SIG-M5 (cell line): Measurements from ENCODE around the gene ACVR1B.

Experiments used
- DNase-seq: peaks from one replicate; lab custom pipeline; 2025; lab: John Stamatoyannopoulos, UW

The ACVR1B gene

DNA sequence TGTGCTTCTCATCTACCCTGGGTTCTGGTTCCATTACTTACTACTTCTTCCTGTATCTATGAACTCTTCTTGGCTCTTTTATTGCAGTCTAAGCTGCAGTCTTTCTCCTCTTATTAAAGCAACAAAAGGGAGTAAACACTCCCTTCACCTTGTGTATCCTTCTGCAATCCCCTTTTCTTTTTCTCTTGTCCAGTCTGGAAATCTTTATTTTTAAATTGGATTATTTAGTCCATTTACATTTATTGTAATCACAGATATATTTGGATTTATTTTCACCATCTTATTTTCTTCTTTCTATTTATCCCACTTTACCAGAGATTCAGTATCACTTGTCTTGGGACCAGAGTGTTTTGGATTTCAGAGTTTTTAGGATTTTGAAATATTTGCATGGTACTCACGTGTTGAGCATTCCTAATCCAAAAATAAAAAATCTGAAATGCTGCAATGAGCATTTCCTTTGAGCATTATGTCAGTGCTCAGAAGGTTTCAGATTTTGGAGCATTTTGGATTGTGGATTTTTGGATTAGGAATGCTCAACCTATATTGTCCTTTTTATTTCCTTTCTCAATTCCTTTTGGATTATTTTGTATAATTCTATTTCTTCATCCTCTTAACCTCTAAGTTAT, 6.8 kb upstream of the ACVR1B start:
- DNase-seq: no peak

DNA sequence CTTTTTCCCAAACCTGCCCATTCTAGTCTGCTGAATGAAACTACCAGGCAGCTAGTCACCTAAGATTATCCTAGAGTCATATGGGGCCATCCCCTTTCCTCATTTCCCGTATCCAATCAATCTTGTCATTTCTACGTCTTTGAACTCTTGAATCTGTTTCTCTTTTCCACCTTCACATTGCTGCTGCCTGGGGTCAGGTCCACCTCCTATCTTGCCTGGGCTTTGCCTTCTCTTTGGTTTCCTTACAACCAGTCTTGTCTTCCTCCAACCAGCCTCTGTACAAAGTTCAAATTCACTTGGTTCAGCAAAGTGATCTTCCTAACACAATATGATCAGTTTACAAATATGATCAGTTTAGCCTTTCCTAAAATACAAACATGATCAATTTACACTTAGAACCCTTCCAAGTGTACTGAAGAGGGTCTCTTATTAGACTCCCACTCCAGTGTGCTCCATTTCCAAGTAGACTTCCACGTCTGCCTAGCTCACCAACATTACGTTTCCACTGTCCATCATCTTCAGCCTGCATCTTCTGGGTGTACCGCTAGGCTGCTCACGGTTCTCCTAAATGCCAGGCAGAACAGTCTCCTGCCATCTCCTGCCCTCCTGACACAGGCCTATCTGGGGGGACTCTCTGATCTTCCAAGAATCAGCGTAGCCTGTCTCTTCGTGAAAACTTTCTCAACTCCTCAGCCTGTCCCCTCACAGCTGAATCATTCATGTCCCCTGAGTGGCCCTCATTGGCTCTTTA, 4.1 kb upstream of the ACVR1B start:
- DNase-seq: no peak

DNA sequence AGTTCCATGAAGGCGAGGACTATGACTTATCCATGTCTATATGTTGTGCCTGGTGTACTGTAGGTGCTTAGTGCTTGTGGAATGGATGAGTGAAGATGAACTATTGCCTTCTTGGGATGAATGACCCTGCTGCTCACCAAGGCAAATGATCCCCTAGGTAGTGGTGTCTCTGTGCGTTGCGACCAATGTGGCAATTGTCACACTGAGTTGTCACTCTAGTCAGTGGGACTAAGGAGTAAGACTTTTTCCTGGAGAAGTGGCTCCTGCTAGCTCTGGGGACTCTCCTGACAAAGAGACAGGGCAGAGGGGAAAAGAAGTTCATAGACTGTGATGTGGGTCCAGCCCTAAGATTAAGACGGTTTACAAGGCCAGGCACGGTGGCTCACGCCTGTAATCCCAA, 3.4 kb upstream of the ACVR1B start:
- no peak for DNase-seq

DNA sequence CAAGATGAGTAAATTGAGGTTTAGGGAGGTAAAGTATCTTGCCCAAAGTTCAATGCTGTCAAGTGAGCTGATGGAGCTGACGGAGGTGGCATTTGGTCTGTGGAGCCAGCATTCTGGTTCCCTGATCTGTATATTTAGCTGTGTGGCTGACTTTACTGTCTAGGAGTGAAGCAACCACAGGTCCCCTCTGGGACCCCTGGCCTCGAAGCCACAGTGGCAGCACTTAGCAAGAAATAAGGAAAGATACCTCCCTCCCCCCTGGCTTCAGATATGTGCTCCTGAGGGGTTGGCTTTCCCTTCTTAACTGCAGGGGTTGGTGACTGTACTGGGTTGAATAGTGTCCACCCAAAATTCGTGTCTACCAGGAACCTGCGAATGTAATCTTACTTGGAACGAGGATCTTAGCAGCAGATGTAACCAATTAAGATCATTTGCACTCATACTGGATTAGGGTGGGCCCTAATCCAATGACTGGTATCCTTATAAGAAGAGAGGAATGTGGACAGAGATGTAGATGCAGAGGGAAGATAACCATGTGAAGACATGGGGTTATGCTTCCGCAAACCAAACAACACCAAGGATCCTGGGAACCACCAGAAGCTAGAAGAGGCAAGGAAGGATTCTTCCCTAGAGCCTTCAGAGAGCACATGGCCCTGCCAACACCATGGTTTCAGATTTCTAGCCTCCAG, 2.0 kb upstream of the ACVR1B start:
- no peak for DNase-seq

DNA sequence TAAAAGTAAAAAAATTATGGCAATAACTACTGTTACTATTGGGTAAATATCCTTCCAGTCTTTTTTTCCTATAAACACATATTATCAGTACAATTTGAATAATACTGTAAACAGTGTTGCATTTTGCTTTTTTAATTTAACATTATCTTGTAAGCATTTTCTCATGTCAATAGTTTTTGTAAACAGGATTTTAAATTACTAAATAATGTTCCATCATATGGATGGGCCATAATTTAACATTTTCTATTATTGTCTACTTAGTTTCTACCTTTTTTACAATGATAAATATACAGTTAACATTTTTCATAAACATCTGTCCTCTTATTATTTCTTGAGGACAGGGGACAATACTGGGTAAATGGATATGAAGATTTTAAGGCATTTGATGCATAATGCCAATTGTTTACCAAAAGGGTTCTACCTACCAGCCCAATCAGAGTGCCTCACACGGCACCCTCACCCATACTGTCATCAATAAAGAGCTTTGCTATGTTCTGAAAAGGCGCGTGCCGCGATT, 759 bp upstream of the ACVR1B start:
- DNase-seq: no peak

DNA sequence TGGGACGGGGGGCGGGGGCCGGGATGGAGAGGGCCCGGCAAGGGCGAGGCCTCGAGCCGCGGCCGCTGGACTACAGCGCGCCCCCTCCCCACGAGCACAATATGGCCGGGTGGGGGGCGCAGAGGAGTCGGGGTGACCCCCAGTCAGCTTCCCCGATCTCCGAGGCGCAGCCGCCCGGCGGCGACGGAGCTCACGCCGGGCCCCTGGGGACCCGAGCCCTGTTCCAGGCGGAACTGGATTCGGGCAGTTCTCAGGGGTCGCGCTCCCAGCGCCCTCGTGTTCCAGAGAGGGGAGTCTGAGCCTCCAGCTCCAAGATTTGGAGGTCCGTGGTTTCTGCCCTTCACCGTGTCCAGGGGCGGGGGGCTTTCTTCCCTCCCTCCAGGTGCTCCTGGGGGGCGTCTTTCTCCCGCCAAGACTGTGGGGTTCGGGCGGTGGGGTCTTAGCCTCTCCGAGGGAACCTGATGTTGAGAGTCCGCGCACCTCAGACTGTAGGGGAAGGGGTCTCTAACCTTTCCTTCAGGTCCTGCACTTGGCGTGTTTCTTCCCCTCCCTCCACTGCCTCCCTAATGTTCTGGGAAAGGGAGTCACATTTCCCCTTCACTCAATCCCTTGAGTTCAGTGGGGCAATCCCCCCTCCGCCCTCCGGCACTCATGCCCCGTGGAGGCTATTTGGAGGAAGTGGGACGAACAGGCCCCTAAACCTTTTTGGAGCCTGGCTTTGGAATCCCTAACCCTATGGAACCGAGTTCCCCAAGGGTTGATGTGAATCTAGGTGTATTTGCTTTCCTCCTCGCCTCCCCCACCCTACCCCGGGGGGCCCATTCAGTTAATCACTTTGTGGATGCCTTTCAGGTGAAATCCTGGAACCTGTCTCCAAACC, 584 bp downstream of the ACVR1B start:
- DNase-seq: no peak

DNA sequence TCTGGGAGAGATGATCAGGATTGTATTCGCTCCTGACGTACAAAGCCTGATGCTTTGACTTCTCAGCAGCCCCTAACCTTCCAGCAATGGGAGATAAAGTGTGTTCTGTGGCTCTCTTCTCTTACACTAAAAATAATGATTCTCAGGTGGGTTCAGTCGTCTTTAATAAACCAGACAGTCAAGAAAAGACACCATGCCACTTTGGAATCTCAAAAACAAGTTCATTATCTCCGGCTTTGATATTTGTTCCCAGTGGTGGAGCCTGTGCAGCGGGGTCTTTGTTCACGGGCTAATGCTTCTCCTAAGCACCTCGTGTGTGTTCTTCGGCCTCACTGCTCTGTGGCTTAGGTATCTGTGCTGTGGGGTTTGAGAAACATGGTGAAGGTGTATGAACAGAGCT, 1.6 kb downstream of the ACVR1B start:
- no peak for DNase-seq

DNA sequence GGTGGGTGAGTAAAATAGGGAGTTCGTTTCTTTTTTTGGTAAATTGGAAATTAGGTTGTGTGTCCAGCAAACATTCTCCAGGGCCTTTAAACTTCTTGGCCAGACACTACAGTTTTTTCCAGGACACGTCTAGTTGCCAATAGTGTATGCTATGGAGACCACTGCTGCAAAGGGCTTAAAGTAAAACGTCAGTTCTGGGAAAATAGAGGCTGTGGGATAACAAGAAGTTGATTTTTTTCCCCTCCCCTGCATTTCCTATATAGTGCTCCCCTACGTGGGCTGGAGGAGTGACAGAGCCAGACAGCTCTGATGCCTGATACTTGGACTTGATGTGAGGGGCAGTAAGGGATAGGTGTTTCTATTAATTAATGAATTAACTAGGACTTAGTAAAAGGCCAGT, 2.4 kb downstream of the ACVR1B start:
- no peak for DNase-seq

DNA sequence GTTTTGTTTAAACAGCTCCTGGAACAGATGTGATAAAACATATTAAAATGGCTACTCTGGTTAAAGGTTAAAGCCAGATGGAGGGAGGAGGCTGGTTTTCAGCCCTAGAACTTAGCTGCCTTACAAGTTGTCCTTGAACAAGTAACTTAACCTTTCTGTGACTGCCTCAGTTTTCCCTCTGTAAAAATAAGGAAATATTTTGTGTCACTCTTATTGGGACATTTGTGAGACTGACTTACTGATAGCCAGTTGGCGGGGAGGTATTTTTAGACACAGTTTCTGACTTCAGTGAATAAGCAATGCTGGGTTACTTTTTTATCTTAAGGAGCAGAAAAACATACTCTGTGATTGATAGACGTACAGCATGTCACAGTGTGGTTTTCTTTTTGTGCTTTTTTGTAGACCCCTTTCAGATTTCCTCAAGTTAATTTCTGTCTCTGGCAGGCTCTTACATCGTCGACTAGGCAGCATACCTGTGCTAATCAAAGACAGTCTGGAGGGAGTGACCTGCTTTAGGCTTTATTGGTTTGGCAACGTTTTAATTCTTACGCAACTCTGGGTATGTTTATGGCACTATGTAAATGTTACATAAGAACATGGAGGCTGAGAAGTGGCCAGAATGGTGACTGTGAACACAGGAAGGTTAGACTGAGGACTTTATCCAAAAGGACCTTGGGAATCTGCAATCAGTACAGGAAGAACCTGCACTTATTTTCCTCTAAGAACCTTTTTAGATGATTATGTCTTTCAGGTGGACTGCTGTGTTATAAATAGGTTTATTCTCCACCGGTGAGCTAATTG, 3.3 kb downstream of the ACVR1B start:
- DNase-seq: no peak

DNA sequence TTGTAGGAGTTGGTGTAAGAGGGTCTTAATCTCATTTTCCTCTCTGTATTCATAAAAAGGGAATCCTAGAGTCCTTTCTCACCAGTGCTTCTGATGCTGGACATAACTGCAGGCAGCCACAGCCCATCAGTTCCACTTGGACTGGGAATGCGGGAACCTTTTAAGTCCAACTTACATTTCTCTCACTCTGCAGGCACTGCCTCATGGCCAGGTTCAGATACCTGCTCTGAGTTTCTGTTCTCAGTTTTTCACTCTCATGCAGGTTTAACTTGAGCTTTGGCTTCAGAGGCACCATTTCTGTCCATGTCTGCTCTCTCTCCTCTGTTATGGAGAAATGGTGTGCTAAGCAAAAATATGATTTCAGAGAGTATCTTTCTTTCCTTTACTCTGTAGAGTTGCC, 4.2 kb downstream of the ACVR1B start:
- no peak for DNase-seq

DNA sequence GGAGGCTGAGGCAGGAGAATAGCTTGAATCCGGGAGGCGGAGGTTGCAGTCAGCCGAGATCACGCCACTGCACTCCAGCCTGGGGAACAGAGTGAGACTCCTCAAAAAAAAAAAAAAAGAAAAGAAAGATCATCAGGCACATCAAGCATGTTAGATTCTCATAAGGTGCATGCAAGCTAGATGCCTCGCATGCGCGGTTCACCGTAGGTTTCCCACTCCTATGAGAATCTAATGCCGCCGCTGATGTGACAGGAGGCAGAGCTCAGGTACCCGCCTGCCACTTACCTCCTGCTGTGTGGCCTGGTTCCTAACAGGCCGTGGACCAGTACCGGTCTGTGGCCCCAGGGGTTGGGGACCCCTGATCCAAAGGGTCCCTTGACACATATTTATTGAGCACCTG, 7.0 kb downstream of the ACVR1B start:
- no peak for DNase-seq

DNA sequence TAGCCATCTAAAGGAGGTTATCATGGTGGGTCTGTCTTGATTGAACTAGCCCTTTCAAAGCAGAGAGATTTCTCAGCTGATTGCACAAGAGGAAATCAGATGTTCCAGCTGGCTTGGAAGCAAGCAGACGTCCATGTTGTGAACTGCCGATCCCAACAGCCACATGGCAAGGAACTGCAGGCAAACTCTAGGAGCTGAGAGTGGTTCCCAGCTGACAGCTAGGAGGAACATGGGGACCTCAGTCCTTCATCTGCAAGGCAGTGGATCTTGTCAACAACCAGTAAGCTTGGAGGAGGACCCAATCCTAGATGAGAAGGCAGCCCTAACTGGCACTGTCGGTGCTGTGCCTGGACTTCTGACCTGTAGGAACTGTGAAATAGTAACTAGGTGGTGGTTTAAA, 7.7 kb downstream of the ACVR1B start:
- DNase-seq: no peak

DNA sequence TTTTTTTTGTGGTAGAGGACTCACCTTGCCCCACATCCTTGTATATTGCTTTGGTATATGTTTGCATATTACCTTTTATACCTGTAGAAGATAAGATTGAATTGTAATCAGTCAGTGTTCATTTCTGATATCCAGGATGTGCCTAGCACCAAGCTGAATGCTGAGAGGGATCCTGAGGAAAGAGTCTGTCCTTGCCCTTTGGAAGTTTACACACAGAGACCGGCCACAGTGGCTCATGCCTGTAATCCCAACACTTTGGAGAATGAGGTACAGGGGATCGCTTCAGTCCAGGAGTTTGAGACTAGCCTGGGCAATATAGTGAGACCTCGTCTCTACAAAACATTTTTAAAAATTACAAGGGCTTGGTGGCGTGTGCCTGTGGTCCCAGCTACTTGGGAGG, 8.4 kb downstream of the ACVR1B start:
- no peak for DNase-seq

DNA sequence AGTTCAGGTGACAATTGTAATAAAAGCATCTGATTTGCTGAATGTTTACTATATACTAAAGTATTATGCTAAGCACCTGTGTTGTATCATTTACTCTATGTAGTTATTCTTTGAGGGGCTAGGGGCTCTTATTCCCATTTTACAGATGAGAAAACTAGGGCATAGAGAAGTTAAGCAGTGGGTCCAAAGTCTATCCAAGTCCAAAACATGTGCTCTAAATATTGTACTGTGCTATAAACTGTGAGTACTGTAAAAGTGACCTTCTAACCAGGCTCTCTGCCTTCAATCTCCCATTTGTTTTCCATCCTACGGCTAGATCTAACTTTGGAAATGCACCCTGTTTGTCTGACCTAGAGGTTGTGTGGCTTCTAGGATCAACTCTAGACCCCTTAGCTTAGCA, 9.0 kb downstream of the ACVR1B start:
- no peak for DNase-seq

DNA sequence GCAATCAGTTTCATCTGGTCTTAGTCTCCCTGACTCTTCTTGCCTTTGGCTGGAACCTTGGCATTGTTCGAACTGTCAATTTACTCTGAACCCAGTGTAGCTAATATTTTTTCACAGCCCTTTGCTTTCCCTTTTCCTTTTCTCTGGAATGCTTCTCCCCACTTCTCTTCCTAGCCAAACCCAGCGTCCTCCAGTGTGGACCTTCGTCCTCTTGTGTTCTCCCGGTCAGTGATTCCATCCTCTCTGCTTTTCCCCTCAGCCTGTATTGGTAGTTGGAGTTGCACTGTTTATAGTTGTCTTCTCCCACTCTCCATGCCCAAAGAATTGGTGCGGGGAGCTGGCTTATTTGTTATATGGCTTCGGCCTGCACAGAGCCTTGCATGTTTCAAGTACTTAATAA, 9.4 kb downstream of the ACVR1B start:
- no peak for DNase-seq

DNA sequence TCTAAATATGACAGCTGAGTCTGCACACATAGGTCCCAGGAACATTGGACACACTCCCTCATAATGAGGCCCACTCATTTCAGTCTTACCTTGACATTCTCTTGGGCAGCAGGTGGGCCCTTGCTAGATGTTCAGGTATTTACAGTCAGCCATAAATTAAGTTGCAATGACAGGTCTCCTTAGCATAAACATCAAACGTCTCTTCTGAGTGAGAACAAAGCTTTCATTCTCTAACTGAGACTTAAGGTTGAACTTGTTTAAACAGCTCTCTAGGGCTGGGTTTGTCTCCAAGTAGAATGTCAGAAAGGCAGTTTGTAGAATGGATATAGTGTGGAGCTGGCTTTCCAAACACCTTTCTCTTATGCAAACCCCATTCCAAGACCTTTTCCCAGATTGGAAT, 10.3 kb downstream of the ACVR1B start:
- DNase-seq: no peak

DNA sequence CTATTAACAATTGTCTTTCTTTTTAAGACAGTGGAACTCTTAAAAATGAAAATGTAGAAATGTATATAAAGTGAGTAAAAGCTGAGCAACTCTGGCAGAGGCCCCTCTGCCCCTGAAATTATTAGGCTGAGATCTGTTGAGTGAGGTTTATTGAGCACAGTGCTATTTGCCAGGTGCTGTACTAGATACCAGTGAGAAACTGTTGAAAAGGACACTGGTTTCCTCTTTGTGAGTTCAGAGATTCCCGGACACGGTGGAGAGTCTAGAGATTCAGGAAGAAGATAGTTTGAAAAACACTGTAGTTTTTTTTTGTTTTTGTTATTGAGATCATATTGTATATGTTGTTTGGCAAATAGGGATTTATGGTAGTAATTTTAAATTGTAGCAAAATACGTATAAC, 11.2 kb downstream of the ACVR1B start:
- DNase-seq: no peak

DNA sequence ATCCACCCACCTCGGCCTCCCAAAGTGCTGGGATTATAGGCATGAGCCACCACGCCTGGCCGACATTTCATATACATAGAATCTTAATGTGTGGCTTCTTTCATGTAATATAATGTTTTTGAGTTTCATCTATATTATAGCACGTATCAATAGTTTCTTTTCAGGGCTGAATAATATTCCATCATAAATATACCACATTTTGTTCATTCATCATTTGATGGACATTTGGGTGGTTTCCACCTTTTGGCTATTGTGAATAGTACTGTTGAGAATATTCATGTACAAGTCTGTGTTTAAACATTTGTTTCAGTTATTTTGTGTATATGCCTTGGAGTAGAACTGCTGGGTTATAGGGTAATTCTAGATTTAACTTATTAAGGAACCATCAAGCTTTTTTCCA, 12.0 kb downstream of the ACVR1B start:
- no peak for DNase-seq

DNA sequence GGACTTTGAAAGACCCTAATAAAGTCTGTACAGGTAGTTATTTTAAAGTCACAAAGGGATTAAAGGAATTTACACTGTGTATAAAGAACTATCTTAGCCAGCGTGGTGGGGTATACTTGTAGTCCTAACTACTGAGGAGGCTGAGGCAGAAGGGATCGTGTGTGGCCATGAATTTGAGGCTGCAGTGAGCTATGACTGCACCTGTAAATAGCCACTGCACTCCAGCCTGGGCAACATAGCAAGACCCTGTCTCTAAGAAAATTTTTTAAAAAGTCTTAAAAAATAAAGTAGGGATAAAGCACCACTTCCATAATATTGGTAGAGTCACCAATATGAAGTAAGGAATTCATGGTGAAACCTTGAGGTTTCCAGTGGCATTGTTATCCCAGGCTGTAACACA, 18.1 kb downstream of the ACVR1B start:
- DNase-seq: no peak

DNA sequence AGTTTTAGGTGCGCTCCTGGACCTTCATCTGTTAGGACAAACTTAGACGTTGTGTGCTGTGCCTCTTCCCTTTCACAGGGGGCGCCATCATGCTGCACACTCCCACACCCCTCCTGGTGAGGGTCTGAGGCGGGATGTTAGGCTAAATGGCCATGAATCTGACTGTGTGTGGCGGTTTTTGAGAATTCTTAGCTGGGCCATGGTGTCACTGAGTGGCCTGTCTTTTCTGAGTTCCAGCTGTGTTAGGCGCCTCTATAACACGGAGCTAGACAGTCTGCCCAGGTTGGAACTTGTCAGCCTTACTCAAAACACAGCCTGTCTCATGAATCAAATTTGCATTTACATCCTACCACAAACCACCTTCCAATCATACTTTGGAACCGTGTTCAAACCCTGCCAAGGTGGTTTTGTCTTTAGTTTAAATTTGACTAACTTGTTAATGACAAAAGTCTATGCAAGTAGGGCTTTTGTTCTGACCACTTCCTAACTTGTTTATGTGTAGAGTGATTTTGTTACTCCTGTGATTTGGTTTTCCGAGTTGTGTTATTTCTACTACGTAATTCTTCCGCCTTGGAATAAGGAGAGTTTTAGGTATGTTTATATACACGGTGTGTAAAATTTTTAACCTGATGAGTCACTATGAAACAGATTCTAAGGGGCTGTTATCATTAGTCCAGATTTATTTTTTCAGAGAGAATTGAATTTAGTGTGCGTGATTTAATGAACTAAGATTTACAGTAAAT, 19.6 kb downstream of the ACVR1B start:
- DNase-seq: no peak
